Ishikawa (cell line): ENCODE data around the gene CNPY3.

ENCODE experiments used
- CEBPB ChIP-seq: IDR thresholded peaks from 2 replicates; pipeline ENCODE4 v1.6.1; 2012
- CREB1 ChIP-seq: IDR thresholded peaks from 2 replicates; pipeline ENCODE4 v1.6.1; 2012; ENCODE audit warnings: low read depth
- EGR1 ChIP-seq: IDR thresholded peaks from 2 replicates; pipeline ENCODE4 v1.6.1; 2012
- EP300 ChIP-seq: IDR thresholded peaks from 2 replicates; pipeline ENCODE4 v1.6.1; 2012; ENCODE audit warnings: borderline replicate concordance
- FOXM1 ChIP-seq: IDR thresholded peaks from 2 replicates; pipeline ENCODE4 v1.6.1; 2012; ENCODE audit warnings: low read depth, borderline replicate concordance
- NFIC ChIP-seq: IDR thresholded peaks from 2 replicates; pipeline ENCODE4 v1.6.1; 2012
- RAD21 ChIP-seq: IDR thresholded peaks from 2 replicates; pipeline ENCODE4 v1.6.1; 2012; ENCODE audit warnings: low read depth
- TAF1 ChIP-seq: IDR thresholded peaks from 2 replicates; pipeline ENCODE4 v1.6.1; 2012; ENCODE audit warnings: low read depth, mild to moderate bottlenecking
- TCF12 ChIP-seq: IDR thresholded peaks from 2 replicates; pipeline ENCODE4 v1.6.1; 2012; ENCODE audit warnings: low read depth
- TEAD4 ChIP-seq: IDR thresholded peaks from 2 replicates; pipeline ENCODE4 v1.6.1; 2012
- YY1 ChIP-seq: IDR thresholded peaks from 2 replicates; pipeline ENCODE4 v1.6.1; 2012; ENCODE audit warnings: low read depth
- ZBTB7A ChIP-seq: IDR thresholded peaks from 2 replicates; pipeline ENCODE4 v1.6.1; 2012; ENCODE audit warnings: low read depth
- TF ChIP-seq, protein P1 (sequence below): IDR thresholded peaks from 2 replicates; pipeline ENCODE4 v1.6.1; 2012
- TF ChIP-seq, protein P2 (sequence below): IDR thresholded peaks from 2 replicates; pipeline ENCODE4 v1.6.1; 2012
- TF ChIP-seq, protein P3 (sequence below): IDR thresholded peaks from 2 replicates; pipeline ENCODE4 v1.6.1; 2012; ENCODE audit warnings: low read depth, mild to moderate bottlenecking

Gene CNPY3

DNA sequence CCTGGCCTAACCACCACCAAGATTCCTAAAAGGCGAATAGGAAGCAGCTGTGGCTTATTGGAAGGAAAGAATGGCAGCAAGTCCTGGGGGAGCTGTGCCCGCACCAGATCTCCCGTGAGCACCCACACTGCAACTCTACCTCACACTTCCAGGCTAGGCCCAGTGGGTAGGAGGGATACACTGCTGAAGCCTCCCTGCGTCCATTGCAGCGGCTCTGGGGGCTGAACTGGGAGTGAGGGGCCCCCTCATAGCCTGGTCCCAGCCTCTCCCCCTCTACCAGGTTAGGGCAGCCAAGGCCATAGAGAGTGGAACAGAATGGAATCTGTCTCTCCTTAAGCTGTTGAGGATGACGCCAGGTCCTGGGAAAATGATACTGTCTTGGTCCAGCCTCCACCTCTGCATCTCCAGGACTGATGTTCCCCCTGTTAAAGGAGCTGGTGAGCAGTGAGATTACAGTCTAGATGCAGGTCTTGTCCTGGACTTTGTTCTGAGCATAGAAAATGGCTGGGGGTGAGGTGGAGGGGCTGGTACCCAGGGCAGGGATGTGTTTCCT is 11.3 kb downstream of the CNPY3 start:
- TF ChIP-seq NFIC = no peak
- no peak for TF ChIP-seq FOXM1
- TF ChIP-seq ZBTB7A = no peak
- no peak for TF ChIP-seq TCF12
- TF ChIP-seq RAD21 = no peak
- TF ChIP-seq CREB1 = no peak
- no peak for TF ChIP-seq TEAD4
- TF ChIP-seq CEBPB = no peak
- TF ChIP-seq YY1 = no peak

DNA sequence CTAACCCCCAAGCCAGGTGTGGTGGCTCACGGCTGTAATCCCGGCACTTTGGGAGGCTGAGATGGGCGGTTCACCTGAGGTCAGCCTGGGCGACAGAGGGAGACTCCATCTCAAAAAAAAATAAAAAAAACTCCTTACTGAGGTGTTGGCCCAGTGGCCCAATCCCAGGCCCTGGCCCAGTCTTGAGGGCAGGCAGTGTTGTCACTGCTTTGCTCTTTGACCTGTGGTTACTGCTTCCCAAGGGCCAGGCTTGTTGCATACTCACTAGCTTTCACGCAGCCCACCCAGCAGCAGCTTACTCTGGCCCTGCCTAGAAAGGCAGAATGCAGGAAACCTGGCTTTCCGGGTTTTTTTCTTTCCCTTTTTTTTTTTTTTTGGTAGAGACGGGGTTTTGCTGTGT is 13.2 kb downstream of the CNPY3 start:
- TF ChIP-seq TCF12 = no peak
- no peak for TF ChIP-seq CREB1
- TF ChIP-seq, protein P1, sequence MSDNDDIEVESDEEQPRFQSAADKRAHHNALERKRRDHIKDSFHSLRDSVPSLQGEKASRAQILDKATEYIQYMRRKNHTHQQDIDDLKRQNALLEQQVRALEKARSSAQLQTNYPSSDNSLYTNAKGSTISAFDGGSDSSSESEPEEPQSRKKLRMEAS = no peak
- no peak for TF ChIP-seq RAD21
- no peak for TF ChIP-seq NFIC
- TF ChIP-seq ZBTB7A = no peak
- TF ChIP-seq FOXM1 = no peak
- no peak for TF ChIP-seq TAF1

DNA sequence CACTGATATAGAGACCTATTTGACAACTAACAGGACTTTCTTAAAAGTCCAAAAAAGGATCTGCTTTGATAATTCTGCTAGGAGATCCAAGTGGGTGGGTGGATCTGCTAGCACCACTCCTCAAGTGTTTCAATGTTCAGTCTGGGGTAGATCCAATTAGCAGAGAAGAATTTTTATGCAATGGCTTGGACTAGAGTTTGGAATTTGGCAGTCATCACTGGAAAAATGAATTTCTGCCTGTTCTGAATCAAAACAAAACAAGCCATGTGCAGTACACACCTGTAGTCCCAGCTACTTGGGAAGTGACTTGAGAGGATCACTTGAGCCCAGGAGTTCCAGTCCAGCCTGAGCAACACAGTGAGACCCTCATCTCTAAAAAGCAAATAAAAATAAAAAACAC is 18.7 kb downstream of the CNPY3 start:
- TF ChIP-seq EP300 (no peak), ZBTB7A (no peak), RAD21 (no peak), TAF1 (no peak), NFIC (no peak), TCF12 (no peak), EGR1 (no peak), CREB1 (no peak), TEAD4 (no peak)
- TF ChIP-seq, protein P2, sequence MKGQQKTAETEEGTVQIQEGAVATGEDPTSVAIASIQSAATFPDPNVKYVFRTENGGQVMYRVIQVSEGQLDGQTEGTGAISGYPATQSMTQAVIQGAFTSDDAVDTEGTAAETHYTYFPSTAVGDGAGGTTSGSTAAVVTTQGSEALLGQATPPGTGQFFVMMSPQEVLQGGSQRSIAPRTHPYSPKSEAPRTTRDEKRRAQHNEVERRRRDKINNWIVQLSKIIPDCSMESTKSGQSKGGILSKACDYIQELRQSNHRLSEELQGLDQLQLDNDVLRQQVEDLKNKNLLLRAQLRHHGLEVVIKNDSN = no peak
- TF ChIP-seq, protein P3, sequence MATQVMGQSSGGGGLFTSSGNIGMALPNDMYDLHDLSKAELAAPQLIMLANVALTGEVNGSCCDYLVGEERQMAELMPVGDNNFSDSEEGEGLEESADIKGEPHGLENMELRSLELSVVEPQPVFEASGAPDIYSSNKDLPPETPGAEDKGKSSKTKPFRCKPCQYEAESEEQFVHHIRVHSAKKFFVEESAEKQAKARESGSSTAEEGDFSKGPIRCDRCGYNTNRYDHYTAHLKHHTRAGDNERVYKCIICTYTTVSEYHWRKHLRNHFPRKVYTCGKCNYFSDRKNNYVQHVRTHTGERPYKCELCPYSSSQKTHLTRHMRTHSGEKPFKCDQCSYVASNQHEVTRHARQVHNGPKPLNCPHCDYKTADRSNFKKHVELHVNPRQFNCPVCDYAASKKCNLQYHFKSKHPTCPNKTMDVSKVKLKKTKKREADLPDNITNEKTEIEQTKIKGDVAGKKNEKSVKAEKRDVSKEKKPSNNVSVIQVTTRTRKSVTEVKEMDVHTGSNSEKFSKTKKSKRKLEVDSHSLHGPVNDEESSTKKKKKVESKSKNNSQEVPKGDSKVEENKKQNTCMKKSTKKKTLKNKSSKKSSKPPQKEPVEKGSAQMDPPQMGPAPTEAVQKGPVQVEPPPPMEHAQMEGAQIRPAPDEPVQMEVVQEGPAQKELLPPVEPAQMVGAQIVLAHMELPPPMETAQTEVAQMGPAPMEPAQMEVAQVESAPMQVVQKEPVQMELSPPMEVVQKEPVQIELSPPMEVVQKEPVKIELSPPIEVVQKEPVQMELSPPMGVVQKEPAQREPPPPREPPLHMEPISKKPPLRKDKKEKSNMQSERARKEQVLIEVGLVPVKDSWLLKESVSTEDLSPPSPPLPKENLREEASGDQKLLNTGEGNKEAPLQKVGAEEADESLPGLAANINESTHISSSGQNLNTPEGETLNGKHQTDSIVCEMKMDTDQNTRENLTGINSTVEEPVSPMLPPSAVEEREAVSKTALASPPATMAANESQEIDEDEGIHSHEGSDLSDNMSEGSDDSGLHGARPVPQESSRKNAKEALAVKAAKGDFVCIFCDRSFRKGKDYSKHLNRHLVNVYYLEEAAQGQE = no peak
- TF ChIP-seq, protein P1 = no peak

DNA sequence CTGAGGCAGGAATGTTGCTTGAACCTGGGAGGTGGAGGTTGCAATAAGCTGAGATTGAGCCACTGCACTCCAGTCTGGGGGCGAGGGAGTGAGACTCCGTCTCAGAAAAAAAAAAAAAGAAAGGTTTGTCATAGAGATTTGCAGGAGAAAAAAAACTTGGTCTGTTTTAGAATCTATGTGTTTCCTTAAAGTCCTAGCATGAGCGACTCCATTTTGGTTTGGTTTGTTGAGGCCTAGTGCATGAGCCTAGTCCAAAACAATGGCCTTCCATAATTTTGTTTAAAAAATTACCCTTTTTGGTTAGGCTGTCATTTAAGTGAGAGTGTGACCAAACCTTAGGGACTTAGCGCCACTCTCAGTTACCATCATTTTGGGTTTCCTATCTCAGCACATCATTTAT is 23.1 kb downstream of the CNPY3 start:
- no peak for TF ChIP-seq CREB1
- no peak for TF ChIP-seq ZBTB7A
- TF ChIP-seq EP300 = no peak
- no peak for TF ChIP-seq TAF1

DNA sequence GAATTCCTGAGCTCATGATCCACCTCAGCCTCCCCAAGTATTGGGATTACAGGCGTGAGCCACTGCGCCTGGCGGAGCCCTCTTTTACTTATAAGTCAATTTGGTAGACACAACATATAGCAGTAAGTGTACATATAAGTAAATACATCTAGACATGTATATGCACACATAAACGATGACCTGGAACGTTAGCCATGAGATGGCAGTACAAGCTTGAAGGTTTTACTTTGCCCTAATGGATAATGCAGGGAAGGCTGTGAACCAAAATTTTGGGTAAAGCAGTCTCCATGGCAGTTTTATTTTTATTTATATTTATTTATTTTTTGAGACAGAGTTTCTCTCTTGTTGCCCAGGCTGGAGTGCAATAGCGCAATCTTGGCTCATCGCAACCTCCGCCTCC is 28.8 kb downstream of the CNPY3 start:
- TF ChIP-seq TAF1 (no peak), TCF12 (no peak), RAD21 (no peak), NFIC (no peak), CEBPB (no peak), CREB1 (no peak), EP300 (no peak), EGR1 (no peak), ZBTB7A (no peak), FOXM1 (no peak), TEAD4 (no peak), YY1 (no peak)
- TF ChIP-seq, protein P3 = no peak
- TF ChIP-seq, protein P2 = no peak
- TF ChIP-seq, protein P1 = no peak

DNA sequence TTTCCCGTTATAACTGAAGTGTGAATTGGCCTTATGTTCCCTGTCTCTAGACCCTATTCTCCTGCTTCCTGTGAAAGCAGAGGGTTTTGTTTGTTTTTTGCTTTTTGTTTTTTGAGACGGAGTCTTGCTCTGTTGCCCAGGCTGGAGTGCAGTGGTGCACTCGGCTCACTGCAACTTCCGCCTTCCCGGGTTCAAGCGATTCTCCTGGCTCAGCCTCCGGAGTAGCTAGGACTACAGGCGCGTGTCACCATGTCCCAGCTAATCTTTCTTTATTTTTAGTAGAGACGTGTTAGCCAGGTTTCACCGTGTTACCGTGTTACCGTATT is 30.6 kb downstream of the CNPY3 start:
- TF ChIP-seq RAD21 (no peak), TEAD4 (no peak), EGR1 (no peak)
- TF ChIP-seq, protein P3 = no peak
- TF ChIP-seq, protein P2 = no peak
